Raji (cell line): ENCODE data around the gene ARID1B.

Experiments
- POLR2A ChIP-seq: IDR thresholded peaks from 2 replicates; pipeline ENCODE4 v1.6.1; 2011; ENCODE audit warnings: low read depth, low read length, control low read depth; ENCODE audit not compliant: insufficient read depth

ARID1B gene

GRCh38 chr6:157246048-157246630 lies 469.0 kb downstream of the ARID1B start:
- TF ChIP-seq POLR2A, result no peak

- TF ChIP-seq POLR2A, result no peak
Observed at GRCh38 chr6:157246771-157247484, 469.8 kb downstream of the ARID1B start.

GRCh38 chr6:157248264-157248663 lies 471.1 kb downstream of the ARID1B start:
- TF ChIP-seq POLR2A, result no peak

GRCh38 chr6:157249826-157250225 lies 472.6 kb downstream of the ARID1B start:
- no peak for TF ChIP-seq POLR2A

- TF ChIP-seq POLR2A, result no peak
Observed at GRCh38 chr6:157251586-157252247, 474.5 kb downstream of the ARID1B start.

GRCh38 chr6:157253017-157253416 lies 475.8 kb downstream of the ARID1B start:
- no peak for TF ChIP-seq POLR2A

- TF ChIP-seq POLR2A, result no peak
Observed at GRCh38 chr6:157253699-157254098, 476.5 kb downstream of the ARID1B start.

- TF ChIP-seq POLR2A, result no peak
Observed at GRCh38 chr6:157254538-157254937, 477.4 kb downstream of the ARID1B start.

GRCh38 chr6:157255079-157255478 lies 477.9 kb downstream of the ARID1B start:
- TF ChIP-seq POLR2A, result no peak

GRCh38 chr6:157258878-157259277 lies 481.7 kb downstream of the ARID1B start:
- TF ChIP-seq POLR2A, result no peak

- no peak for TF ChIP-seq POLR2A
Observed at GRCh38 chr6:157259443-157259842, 482.3 kb downstream of the ARID1B start.
